Type B pancreatic cell (in vitro differentiated cells): ENCODE results near the gene ESR2. TPM values are rescaled to one million over a fixed set of nuclear protein-coding genes. Genes with fewer than 3 reads are reported as not detected.

ENCODE experiments used
- DNase-seq: peaks from one replicate; pipeline ENCODE4 v3.0.0; 2021; ENCODE audit warnings: mixed read lengths; ENCODE audit not compliant: unreplicated experiment; ENCODE audit errors: extremely low spot score
- H3K27ac Mint-ChIP-seq: 2 replicates; pipeline ENCODE4 v1.8.0; 2021; ENCODE audit warnings: mild to moderate bottlenecking, mixed read lengths
- H3K27me3 Mint-ChIP-seq: 2 replicates; pipeline ENCODE4 v1.8.0; 2021; ENCODE audit warnings: mixed read lengths
- H3K36me3 Mint-ChIP-seq: 2 replicates; pipeline ENCODE4 v1.8.0; 2021; ENCODE audit warnings: mixed read lengths
- H3K4me1 Mint-ChIP-seq: one replicate; pipeline ENCODE4 v1.8.0; 2021; ENCODE audit warnings: mixed read lengths; ENCODE audit not compliant: unreplicated experiment
- H3K4me3 Mint-ChIP-seq: 2 replicates; pipeline ENCODE4 v1.8.0; 2021; ENCODE audit warnings: mild to moderate bottlenecking, mixed read lengths
- H3K9me3 Mint-ChIP-seq: 2 replicates; pipeline ENCODE4 v1.8.0; 2021; ENCODE audit warnings: mixed read lengths
- total RNA-seq: library from RNA; stranded (reverse); gene quantifications from 2 replicates; pipeline ENCODE4 v1.2.1, GENCODE V29; 2021; ENCODE audit warnings: low replicate concordance
- TF ChIP-seq, protein P1 (sequence below): fragments of 200-600 bp; sonication (generic); conservative IDR thresholded peaks from 2 replicates; pipeline ENCODE4 v1.5.0; 2021; ENCODE audit warnings: antibody characterized with exemption, mild to moderate bottlenecking

Gene ESR2
- total RNA-seq, 1 donor from 2014 or later, result 0.53 TPM

DNA sequence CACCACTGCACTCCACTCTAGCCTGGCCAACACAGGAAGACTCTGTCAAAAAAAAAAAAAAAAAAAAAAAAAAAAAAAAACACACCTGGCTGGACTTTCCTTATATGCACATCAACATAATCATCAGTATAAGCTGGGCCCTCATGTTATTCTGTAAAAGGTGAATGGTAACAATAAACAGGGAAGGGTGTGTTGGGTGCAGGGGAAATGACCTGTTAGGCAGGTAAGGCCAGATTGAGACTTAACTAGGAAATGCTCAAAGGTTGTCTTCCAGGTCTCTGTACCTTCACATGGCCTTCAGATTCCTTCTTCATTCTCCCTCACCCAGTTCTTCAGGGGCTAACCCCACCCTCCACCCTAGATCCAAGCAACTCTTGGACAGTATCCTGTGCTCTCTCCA lies 47.5 kb downstream of the ESR2 start:
- peaks cover 4% of the 10 kb centered on the region for H3K4me1 Mint-ChIP-seq
- no peaks in the 10 kb centered on the region for H3K9me3 Mint-ChIP-seq
- DNase-seq, result no peak
- H3K36me3 Mint-ChIP-seq, result no peaks in the 10 kb centered on the region
- H3K27ac Mint-ChIP-seq, result peak overlapping the region; percentile 36
- H3K27me3 Mint-ChIP-seq, result no peaks in the 10 kb centered on the region
- TF ChIP-seq, protein P1, sequence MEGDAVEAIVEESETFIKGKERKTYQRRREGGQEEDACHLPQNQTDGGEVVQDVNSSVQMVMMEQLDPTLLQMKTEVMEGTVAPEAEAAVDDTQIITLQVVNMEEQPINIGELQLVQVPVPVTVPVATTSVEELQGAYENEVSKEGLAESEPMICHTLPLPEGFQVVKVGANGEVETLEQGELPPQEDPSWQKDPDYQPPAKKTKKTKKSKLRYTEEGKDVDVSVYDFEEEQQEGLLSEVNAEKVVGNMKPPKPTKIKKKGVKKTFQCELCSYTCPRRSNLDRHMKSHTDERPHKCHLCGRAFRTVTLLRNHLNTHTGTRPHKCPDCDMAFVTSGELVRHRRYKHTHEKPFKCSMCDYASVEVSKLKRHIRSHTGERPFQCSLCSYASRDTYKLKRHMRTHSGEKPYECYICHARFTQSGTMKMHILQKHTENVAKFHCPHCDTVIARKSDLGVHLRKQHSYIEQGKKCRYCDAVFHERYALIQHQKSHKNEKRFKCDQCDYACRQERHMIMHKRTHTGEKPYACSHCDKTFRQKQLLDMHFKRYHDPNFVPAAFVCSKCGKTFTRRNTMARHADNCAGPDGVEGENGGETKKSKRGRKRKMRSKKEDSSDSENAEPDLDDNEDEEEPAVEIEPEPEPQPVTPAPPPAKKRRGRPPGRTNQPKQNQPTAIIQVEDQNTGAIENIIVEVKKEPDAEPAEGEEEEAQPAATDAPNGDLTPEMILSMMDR, result no peak
- H3K4me3 Mint-ChIP-seq, result no peak overlapping the region

DNA sequence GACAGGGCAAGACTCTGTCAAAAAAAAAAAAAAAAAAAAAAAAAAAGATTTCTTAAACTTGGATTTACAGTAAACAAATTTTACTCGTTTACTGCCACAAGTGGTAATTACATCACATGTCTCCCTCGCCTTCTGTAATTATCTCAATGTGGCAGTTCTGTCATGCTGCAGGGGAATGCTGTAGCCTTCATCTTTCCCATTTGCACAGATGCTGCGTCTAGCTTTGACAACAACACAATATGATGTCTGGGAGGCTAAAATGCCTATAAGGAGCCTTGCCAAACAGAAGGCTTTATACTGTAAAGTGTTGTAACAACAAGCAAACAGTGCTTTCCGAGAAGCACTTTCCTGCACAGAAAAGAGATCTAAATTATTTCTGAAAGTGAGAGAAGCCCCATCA lies 48.7 kb downstream of the ESR2 start:
- no peak overlapping the region for H3K27ac Mint-ChIP-seq
- TF ChIP-seq, protein P1, result no peak

DNA sequence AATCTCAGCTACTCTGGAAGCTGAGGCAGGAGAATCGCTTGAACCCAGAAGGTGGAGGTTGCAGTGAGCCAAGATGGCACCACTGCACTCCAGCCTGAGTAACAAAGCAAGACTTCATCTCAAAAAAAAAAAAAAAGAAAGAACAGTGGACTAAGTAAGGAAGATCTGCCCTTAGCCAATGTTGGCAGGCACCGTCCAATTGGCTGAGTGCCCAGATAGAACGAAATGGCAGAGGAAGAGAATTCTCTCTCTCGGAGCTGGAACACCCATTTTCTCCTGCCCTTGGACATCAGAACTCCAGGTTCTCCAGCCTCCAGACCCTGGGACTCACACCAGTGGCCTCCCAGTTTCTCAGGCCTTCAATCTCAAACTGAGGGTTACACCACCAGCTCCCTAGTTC lies 49.9 kb downstream of the ESR2 start:
- H3K27me3 Mint-ChIP-seq, result peaks cover 2% of the 10 kb centered on the region
- no peak for DNase-seq
- no peaks in the 10 kb centered on the region for H3K9me3 Mint-ChIP-seq
- peaks cover 4% of the 10 kb centered on the region for H3K4me1 Mint-ChIP-seq
- no peaks in the 10 kb centered on the region for H3K36me3 Mint-ChIP-seq
- TF ChIP-seq, protein P1, result no peak
- no peak overlapping the region for H3K27ac Mint-ChIP-seq
- no peak overlapping the region for H3K4me3 Mint-ChIP-seq

More for the DNA sequence above, 48.7 kb downstream of the ESR2 start:
- Mint-ChIP-seq H3K27me3 (no peaks in the 10 kb centered on the region), H3K4me3 (no peak overlapping the region), H3K4me1 (peaks cover 4% of the 10 kb centered on the region), H3K9me3 (no peaks in the 10 kb centered on the region), H3K36me3 (no peaks in the 10 kb centered on the region)
- no peak for DNase-seq

DNA sequence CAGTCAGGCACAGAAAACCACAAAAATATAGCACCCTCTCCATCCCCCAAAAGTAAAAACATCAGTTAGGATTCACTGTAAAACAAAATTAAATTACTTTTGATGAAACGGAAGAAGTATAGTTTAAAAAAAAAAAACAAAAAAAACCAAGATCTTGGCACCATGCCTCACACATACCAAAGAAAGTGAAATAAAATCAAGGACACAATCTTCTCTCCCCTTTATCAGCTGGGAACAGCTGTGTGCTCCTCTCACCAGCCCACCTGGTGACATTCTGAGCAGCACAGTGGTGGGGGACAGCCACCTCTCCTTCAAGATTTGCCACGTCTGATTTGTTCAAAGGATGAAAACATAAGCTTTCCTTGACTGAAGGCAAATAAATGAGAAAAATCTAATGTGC lies 55.5 kb downstream of the ESR2 start:
- no peaks in the 10 kb centered on the region for H3K9me3 Mint-ChIP-seq
- no peak overlapping the region for H3K4me3 Mint-ChIP-seq
- peaks cover 5% of the 10 kb centered on the region for H3K27me3 Mint-ChIP-seq
- H3K27ac Mint-ChIP-seq, result no peak overlapping the region
- H3K4me1 Mint-ChIP-seq, result peaks cover 16% of the 10 kb centered on the region
- TF ChIP-seq, protein P1, result no peak
- no peaks in the 10 kb centered on the region for H3K36me3 Mint-ChIP-seq
- DNase-seq, result no peak

DNA sequence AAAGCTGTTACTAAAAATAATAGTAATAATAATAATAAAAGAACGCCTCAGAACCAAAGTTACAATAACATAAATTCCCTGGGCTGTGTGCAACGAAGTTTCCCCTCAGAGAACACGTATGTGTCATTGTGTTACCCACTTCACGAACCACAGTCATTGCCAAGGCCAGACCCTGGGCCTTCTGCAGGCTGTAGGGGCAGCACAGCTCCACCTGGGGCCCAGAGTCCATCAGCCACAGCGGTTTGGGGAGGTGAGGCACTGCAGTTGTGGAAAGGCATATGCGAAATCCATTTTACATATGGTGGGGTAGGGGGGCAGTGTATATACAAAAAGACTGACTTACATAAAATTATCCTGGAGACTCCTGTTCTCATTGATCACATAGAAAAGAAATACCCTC lies 56.1 kb downstream of the ESR2 start:
- Mint-ChIP-seq H3K27ac (no peak overlapping the region), H3K4me1 (peaks cover 16% of the 10 kb centered on the region), H3K4me3 (no peak overlapping the region), H3K9me3 (no peaks in the 10 kb centered on the region), H3K27me3 (peaks cover 5% of the 10 kb centered on the region), H3K36me3 (no peaks in the 10 kb centered on the region)
- TF ChIP-seq, protein P1, result no peak
- no peak for DNase-seq
